ENCODE measurements around the gene AXIN1. TPM values are rescaled to one million over a fixed set of nuclear protein-coding genes. Genes with fewer than 3 reads are reported as not detected.
"Not testable (repeated sequence)": the region's sequence is repeated elsewhere in the genome, so short reads cannot be mapped to it uniquely, and the experiment has no call there.

The AXIN1 gene, protein sequence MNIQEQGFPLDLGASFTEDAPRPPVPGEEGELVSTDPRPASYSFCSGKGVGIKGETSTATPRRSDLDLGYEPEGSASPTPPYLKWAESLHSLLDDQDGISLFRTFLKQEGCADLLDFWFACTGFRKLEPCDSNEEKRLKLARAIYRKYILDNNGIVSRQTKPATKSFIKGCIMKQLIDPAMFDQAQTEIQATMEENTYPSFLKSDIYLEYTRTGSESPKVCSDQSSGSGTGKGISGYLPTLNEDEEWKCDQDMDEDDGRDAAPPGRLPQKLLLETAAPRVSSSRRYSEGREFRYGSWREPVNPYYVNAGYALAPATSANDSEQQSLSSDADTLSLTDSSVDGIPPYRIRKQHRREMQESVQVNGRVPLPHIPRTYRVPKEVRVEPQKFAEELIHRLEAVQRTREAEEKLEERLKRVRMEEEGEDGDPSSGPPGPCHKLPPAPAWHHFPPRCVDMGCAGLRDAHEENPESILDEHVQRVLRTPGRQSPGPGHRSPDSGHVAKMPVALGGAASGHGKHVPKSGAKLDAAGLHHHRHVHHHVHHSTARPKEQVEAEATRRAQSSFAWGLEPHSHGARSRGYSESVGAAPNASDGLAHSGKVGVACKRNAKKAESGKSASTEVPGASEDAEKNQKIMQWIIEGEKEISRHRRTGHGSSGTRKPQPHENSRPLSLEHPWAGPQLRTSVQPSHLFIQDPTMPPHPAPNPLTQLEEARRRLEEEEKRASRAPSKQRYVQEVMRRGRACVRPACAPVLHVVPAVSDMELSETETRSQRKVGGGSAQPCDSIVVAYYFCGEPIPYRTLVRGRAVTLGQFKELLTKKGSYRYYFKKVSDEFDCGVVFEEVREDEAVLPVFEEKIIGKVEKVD
- 31.1 and 33.4 TPM in 2 replicates for polyA plus RNA-seq (2014; cell fraction: cytosol; rRNA removed)
- polyA plus RNA-seq (2014; cell fraction: nucleus; rRNA removed): 33.0 and 36.2 TPM in 2 replicates

DNA sequence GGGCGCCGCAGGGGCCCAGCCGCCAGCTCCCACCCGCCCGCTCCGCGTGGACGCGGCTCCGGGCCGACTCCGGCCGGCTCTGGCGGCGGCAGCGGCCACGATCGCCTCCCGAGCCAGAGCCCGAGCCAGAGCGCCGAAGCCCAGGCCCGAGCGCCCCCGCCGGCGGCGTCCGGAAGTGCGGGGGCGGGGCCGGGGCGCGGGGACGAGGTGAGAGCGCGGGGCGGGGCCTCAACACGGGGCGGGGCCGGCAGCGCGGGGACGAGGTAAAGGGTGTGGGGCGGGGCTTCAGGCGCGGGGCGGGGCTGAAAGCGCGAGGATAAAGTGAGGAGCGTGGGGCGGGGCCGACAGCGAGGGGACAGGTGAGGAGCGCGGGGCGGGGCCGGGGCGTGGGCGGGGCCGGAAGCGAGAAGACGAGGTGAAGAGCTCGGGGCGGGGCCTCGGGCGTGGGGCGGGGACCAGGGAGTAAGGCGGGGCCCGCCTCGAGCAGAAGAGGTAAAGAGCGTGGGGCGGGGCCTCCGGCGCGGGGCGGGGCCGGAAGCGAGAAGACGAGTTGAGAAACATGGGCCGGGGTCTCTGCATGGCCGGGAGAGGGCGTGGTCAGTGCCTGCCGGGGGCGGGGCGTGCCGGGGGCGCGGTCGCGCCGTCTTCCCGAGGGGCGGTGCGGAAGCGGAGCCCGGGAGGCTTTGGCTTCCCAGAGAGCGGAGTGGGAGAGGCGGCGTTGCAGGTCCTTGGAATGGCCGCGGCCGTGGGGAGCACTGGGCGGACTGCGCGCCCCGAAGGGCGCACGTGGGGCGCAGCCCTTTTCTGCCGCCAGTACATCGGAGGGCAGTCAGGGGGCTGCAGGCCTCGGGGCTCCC lies at the start of gene AXIN1:
TSS of gene AXIN1 (minus strand) at position 177 of the 857 bp plus-strand sequence. CDS start 5,698 bp downstream, outside the sequence.
- DNase-seq (ENCODE audit: low spot score): peak; percentile 97

DNA sequence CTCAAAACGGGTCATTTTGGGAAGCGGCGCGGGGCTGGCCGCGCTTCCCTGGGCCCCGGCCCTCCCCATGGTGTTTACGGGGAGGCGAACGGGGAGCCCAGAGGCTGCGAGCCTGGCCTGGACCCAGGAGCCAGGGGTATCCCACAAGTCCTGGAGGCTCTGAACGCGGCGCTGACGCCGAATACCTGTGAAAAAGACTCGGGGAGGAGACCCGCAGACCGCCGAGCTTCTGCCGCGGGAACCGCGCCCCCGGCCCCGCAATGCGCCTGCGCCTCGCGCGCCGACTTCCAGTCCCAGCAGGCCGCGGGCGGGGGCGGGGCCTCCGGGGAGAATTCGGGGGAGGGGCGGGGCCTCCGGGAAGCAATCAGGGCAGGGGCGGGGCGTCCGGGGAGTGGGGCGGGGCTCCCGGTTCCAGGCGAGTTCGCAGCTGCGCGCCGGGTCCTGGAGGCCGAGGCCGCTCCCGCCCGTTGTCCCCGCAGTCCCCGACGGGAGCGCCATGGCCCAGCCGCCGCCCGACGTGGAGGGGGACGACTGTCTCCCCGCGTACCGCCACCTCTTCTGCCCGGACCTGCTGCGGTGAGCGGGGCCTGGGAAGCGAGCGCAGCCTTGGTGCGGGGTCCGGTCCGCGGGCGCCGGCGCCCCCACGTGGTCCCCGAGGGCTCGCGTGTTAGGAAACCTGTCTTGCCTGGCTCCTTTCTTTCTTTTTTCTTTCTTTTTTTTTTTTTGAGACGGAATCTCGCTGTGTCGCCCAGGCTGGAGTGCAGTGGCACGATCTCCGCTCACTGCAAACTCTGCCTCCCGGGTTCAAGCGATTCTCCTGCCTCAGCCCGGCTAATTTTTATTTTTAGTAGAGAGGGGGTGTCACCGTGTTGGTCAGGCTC lies 49.2 kb upstream of the AXIN1 start, which contains the start of gene DECR2:
TSS of gene DECR2 (plus strand) at position 418 of the 881 bp plus-strand sequence. CDS start at position 497, 79 bp downstream.
- peak; percentile 87 for DNase-seq (ENCODE audit: low spot score)

DNA sequence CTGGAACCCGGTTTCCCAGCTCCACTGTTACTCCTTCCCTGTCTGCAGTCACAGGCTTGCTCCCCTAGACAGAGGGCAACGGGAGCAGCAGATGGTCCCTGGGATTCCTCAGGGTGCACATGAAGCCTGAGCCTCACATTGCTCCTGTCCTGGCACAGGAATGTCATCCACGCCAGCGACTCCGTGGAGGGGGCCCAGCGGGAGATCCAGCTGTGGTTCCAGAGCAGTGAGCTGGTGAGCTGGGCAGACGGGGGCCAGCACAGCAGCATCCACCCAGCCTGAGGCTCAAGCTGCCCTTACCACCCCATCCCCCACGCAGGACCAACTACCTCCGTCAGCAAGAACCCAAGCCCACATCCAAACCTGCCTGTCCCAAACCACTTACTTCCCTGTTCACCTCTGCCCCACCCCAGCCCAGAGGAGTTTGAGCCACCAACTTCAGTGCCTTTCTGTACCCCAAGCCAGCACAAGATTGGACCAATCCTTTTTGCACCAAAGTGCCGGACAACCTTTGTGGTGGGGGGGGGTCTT lies 47.6 kb upstream of the AXIN1 start:
- DNase-seq (ENCODE audit: low spot score): no peak

DNA sequence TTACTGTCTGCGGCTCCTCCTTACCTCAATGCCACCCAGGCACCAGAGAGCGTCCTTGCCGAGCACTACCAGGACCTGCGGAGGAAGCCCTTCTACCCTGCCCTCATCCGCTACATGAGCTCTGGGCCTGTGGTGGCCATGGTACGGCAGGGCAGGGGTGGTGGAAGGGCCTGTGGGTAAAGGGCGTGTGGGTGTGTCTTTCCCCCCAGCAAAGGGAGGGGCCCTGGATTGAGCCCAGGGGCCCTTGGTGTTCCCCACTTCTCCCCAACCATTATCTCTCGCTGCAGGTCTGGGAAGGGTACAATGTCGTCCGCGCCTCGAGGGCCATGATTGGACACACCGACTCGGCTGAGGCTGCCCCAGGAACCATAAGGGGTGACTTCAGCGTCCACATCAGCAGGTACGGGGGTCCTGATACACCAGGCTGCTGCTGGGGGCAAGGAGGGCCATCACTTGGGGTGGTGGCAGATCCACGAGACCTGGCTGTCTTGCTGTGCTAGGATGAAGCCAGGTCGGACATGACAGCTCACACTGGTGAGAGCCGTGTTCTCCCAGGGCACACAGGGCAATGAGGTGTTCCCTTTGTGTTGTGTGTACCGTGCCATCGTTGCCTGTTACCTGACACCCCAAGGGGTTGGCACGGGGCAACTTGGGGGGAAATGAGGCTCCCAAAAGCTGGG lies 47.0 kb upstream of the AXIN1 start:
- no peak for DNase-seq (ENCODE audit: low spot score)

DNA sequence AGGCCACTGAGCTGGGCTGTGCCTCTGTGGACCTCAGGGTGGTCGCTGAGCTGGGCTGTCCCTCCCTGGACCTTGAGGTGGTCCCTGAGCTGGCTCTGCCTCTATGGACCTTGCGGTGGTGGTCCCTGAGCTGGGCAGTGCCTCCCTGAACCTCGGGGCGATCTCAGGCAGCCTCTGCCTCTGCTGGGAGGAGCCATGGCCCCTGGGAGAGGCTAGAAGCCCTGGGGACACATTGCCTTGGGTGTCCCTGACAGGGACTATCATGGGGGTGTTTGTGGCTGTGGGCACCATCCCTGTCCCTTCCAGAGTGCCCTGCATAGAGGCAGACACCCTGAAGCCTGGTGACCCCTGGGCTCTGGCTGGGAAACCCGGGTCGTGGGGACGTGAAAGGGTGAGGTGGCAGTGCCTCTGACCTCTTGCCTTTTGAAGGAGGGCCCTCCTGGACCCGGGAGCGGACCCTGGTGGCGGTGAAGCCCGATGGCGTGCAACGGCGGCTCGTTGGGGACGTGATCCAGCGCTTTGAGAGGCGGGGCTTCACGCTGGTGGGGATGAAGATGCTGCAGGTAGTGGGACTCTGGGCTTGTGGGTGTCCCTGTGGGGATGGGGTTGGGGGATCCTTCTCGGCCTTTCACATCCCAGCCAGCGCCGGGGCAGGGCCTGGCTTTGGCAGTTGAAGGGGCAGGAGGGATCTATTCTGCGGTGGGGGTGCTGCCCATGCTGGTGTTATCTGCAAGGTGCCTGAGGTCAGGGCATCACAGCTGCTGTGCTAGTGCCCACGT lies 46.2 kb upstream of the AXIN1 start:
- no peak for DNase-seq (ENCODE audit: low spot score)

DNA sequence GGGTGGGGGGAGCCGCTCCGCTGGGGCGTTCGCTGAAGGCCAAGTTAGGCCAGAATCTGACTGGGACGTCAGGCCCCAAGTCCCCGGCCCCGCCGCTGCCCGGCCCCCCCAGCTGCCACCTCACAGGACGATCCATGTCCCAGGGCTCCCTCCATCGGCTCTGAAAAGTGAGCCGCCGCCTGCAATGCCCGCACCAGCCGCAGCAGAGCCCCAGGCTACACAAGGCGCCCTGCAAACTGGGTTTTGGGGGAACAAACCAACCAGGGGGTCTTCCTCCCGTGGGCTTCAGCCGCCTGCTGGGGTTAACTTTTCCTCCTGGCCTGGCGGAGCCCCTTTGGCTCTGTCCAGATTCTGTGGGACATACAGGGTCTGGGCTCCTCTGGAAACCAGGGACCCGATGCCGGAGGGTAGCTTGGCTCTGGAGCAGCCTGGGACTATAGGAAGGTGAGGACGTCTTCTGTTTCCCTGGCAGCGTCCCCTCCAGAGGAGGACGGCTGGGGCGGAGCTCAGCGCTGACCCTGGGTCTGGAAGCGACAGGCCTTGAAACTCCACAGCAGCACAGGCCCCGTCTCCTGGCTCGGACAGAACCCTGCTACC lies 45.3 kb upstream of the AXIN1 start:
- peak; percentile 73 for DNase-seq (ENCODE audit: low spot score)

DNA sequence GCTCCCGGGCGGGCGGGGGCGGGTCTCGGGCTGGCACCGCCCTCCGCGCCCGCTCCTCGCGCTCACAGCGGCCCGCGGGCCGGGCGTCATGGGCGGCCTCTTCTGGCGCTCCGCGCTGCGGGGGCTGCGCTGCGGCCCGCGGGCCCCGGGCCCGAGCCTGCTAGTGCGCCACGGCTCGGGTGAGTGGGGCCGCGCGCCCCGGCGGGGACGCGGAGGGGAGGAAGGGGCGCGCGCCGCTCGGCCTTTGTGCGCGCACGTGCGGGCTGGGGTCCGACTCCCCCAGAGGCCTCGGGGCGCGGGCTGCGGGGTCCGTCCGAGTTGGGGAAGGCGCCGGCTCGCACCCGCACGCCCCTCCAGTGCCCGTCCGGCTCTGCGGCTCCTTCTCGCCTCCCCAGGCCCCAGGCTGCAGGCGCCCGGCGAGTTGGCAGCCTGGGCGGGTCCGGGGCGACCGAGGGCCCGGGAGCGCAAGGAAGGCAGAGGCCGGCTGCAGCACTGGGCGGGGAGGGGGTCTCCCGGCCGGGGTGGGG lies 44.7 kb upstream of the AXIN1 start, which contains the start of gene NME4:
TSS of gene NME4 (plus strand) at position 65 of the 527 bp plus-strand sequence. CDS start at position 89, 24 bp downstream.
- DNase-seq (ENCODE audit: low spot score): no peak

DNA sequence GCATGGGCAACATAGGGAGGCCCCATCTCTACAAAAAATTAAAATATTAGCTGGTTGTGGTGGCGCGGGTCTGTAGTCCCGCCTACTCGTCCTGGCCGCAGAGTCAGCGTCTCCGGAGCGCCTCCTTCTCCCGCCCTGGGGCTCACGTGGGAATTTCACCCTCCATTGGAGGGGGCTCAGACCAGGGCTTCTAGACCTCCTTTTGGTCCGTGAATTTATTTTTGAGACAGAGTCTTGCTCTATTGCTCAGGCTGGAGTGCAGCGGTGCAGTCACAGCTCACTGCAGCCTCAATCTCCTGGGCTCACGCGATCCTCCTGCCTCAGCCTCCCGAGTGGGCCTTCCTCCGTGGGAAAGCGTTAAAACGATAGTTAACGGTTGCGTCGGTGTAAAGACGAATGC lies 44.1 kb upstream of the AXIN1 start:
- peak; percentile 83 for DNase-seq (ENCODE audit: low spot score)

DNA sequence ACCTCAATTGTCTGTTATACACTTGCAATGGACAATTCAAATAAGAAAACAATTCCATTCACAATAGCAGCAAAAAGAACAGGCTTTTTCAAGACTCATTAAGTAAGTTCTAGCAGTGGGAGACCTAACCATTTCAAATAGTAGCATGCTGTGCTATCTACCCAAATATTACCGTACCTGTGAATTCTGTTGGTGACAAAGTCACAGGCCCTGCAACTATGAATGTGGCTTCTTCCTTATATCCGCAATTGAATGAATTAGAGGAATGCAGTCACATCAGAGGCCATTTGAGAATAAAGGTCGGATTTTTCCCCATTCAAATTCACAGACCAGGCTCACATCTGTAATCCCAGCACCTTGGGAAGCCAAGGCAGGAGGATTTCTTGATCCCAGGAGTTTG lies 43.7 kb upstream of the AXIN1 start:
- DNase-seq (ENCODE audit: low spot score): no peak

DNA sequence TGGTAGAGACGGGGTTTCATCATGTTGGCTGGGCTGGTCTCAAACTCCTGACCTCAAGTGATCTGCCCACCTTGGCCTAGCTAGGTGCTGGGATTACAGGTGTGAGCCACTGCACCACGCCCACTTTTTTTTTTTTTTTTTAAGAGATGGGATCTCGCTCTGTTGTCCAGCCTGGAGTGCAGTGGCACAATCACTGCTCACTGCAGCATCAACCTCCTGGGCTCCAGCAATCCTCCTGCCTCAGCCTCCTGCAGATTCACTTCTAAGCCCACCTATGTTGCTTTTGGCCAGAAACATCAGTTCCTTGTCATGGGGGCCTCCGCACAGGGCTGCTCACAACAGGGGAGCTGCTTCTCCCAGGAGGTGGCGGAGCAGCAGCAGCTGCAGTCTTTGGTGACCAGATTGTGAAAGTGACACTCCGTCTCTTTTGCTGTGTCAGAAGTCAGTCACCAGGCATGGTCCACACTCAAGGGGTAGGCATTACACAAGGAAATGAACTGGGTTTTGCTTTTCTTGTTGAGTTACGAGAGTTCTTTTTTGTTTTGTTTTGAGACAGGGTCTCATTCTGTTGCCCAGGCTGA lies 40.0 kb upstream of the AXIN1 start:
- DNase-seq (ENCODE audit: low spot score): no peak

DNA sequence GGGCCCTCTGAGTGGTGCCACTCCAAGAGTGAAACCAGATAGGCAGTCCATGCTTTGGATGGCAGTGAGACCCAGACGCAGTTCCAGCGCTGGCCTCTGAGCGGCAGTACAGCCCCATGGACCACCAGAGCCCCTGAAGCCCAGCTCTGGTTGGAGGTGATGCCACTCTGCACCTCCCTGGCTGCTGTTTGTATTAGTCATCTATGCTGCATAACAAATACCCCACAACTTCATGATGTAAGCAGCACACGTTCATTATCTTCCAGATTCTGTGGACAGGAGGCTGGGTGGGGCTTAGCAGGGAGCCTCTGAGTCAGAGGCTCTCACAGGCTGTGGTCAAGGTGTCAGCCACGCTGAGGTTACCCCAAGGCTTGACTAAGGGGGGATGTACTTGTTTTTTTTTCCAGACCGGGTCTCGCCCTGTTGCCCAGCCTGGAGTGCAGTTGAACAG lies 39.4 kb upstream of the AXIN1 start:
- DNase-seq (ENCODE audit: low spot score): peak; percentile 55

DNA sequence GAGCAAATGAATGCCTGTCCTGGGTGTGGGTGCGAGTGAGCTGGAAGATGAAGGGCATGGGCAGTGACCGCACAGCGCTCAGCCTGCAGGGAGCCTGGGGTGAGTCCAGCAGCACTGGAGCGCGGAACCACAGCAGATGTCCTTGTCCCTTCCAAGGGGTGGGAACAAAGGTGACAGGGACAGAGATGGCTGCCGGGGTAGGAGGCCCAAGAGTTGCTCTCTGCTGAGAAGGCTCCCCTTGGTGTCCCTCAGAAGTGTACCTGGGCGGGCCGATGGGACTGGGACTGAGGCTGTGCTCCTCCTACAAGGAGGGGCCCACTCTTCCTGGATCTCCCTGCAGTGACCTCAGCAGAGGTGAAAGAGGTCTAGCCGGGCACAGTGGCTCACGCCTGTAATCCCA lies 36.8 kb upstream of the AXIN1 start:
- no peak for DNase-seq (ENCODE audit: low spot score)

DNA sequence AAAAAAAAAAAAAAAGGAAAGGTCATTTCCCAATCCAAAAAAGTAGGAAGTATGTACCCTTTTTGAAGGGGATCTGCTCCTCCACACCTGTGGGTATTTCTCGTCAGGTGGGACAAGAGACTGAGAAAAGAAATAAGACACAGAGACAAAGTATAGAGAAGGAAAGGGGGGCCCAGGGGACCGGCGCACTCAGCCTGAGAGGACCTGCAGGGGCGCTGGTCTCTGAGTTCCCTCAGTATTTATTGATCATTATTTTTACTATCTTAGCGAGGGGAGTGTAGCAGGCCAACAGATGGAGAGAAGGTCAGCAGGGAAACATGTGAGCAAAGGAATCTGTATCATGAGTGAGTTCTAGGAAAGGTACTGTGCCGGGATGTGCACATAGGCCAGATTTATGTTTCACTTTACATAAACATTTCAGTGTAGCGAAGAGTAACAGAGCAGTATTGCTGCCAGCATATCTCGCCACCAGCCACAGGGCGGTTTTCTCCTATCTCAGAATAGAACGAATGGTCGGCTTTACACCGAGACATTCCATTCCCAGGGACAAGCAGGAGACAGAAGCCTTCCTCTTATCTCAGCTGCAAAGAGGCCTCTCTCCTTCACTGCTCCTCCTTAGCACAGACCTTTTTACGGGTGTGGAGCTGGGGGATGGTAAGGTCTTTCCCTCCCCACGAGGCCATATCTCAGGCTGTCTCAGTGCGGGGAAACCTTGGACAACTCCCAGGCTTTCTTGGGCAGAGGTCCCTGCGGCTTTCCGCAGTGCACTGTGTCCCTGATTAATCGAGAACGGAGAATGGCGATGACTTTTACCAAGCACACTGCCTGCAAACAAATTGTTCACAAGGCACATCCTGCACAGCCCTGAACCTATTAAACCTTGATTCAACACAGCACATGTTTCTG lies 35.5 kb upstream of the AXIN1 start:
- DNase-seq (ENCODE audit: low spot score): not testable (repeated sequence)

DNA sequence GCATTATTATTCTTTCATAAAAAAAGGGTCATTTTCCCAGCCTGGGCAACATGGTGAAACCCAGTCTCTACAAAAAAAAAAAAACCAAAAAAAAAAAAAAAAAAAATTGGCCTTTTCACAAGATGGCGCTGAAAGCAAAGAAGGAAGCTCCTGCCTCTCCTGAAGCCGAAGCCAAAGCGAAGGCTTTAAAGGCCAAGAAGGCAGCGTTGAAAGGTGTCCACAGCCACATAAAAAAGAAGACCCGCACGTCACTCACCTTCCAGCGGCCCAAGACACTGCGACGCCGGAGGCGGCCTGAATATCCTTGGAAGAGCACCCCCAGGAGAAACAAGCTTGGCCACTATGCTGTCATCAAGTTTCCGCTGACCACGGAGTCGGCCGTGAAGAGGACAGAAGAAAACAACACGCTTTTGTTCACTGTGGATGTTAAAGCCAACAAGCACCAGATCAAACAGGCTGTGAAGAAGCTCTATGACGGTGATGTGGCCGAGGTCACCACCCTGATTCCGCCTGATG lies 34.2 kb upstream of the AXIN1 start:
- DNase-seq (ENCODE audit: low spot score): no peak

DNA sequence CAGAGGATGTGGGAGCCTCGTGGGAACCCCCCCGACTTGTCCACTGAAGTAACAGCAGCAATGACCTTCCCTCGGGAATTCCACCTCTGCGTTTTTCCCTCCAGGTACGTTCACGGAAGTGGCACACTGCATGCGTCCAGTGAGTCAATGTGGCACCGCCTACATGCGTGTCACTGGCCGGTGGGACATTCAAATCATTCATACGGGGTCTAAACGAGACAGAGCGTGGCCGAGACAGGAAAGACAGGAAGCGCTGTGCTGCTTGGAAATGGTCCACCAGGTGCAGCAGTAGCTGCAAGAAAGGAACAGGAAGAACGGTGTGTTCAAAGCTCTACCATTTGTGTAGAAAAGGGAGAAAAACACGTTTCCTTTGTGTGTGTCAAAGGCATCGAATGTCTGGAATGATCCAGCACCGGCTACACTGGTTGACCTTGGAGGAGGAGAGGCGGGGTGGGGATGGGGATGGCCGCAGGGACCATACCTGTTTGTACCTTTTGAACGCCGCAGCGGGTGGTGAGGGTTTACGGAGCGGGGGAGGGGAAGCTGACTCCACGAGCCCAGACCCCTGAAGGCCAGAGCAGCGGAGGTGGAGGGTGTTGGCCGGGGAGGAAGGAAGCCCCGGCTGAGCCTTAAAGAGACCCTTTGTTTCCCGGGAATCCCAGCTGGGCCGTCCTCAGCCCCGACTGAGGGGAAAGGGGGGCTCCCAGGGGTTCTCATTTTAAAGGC lies 31.0 kb upstream of the AXIN1 start:
- no peak for DNase-seq (ENCODE audit: low spot score)

Measured in SK-N-DZ (cell line).